Karpas-422 (cell line): ENCODE measurements around the gene TRMT10C. TPM values are rescaled to one million over a fixed set of nuclear protein-coding genes. Genes with fewer than 3 reads are reported as not detected.
"Not testable (repeated sequence)": the region's sequence is repeated elsewhere in the genome, so short reads cannot be mapped to it uniquely, and the experiment has no call there.

Experiments
- DNase-seq: peaks from one replicate; pipeline ENCODE4 v3.0.0-alpha.2; 2015
- H2AFZ ChIP-seq: fragments of 200-600 bp; sonication (generic); 2 replicates; pipeline ENCODE4 v1.6.1; 2014; ENCODE audit warnings: antibody characterized with exemption, low read length, mixed read lengths
- H3K27ac ChIP-seq: fragments of 200-600 bp; sonication (generic); 2 replicates; pipeline ENCODE4 v1.5.1; 2014; ENCODE audit warnings: mild to moderate bottlenecking, low read length, moderate library complexity
- H3K27me3 ChIP-seq: fragments of 200-600 bp; sonication (generic); 2 replicates; pipeline ENCODE4 v1.6.1; 2014; ENCODE audit warnings: low read length, mixed read lengths
- H3K36me3 ChIP-seq: fragments of 200-600 bp; sonication (generic); 2 replicates; pipeline ENCODE4 v1.6.1; 2014; ENCODE audit warnings: low read length, mixed read lengths; ENCODE audit not compliant: insufficient read depth
- H3K4me1 ChIP-seq: fragments of 200-600 bp; sonication (generic); 2 replicates; pipeline ENCODE4 v1.6.1; 2014; ENCODE audit warnings: mild to moderate bottlenecking, low read length, mixed read lengths
- H3K4me2 ChIP-seq: fragments of 200-600 bp; sonication (generic); 2 replicates; pipeline ENCODE4 v1.6.1; 2014; ENCODE audit warnings: low read length, low read depth, mild to moderate bottlenecking; ENCODE audit not compliant: poor library complexity, severe bottlenecking
- H3K4me3 ChIP-seq: fragments of 200-600 bp; sonication (generic); 2 replicates; pipeline ENCODE4 v1.5.1; 2014; ENCODE audit warnings: mild to moderate bottlenecking, antibody characterized with exemption, low read length, mixed read lengths
- H3K79me2 ChIP-seq: fragments of 200-600 bp; sonication (generic); 2 replicates; pipeline ENCODE4 v1.6.1; 2014; ENCODE audit warnings: mild to moderate bottlenecking, low read length, mixed read lengths
- H3K9ac ChIP-seq: fragments of 200-600 bp; sonication (generic); 2 replicates; pipeline ENCODE4 v1.6.0; 2014; ENCODE audit warnings: low read length
- H3K9me2 ChIP-seq: fragments of 200-600 bp; sonication (generic), shearing (Covaris generic); replicated peaks from 2 replicates; pipeline ENCODE4 v1.6.0; 2014; ENCODE audit warnings: mild to moderate bottlenecking, low read length, moderate library complexity; ENCODE audit not compliant: insufficient read depth
- H3K9me3 ChIP-seq: fragments of 300-700, 200-600 bp; sonication (generic); 2 replicates; pipeline ENCODE4 v1.6.1; 2014; ENCODE audit warnings: low read length, mixed read lengths
- H4K20me1 ChIP-seq: fragments of 200-600 bp; sonication (generic); 2 replicates; pipeline ENCODE4 v1.6.1; 2014; ENCODE audit warnings: mild to moderate bottlenecking, antibody characterized with exemption, low read length, low read depth; ENCODE audit not compliant: insufficient read depth
- total RNA-seq: library from RNA; depleted of rRNA; stranded (reverse); fragments of >200 nt; shearing (Covaris generic); gene quantifications from 2 replicates; pipeline ENCODE4 v1.2.3, GENCODE V29; 2014; ENCODE audit warnings: low replicate concordance

The TRMT10C gene
- total RNA-seq, 1 experiment from 2014 or later = 47.9 TPM

DNA sequence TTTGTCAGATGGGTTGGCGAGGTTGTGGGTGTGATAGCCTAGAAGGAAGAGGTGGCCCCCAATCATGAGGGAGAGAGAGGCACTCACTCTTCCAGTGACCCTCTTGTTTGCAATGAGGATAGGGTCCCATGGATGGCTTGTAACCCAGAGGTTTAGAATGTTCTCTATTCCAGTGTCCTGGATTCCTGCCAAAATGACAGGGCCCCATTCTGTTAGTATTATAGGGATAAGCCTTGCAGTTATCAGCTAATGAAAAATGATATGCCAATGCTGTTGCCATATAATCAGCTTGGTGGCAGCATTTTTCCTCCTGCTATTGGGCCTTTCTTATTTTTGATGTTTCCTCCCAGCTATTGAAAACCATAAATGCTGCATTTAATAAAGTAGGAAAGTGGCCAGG lies 25.4 kb upstream of the TRMT10C start:
- Histone ChIP-seq H3K9me2 (no peaks in the 10 kb centered on the region), H3K4me3 (no peak overlapping the region), H3K9me3 (no peaks in the 10 kb centered on the region), H3K36me3 (no peaks in the 10 kb centered on the region), H3K79me2 (no peaks in the 10 kb centered on the region), H3K27ac (no peak overlapping the region), H4K20me1 (no peaks in the 10 kb centered on the region), H3K4me1 (no peaks in the 10 kb centered on the region), H3K27me3 (no peaks in the 10 kb centered on the region), H3K4me2 (no peak overlapping the region), H2AFZ (no peak overlapping the region), H3K9ac (no peak overlapping the region)
- DNase-seq = no peak

GRCh38 chr3:101536955-101537354 lies 24.7 kb upstream of the TRMT10C start:
- H3K4me1 ChIP-seq, H3K79me2 ChIP-seq, H3K27ac ChIP-seq, H3K36me3 ChIP-seq, H3K27me3 ChIP-seq, DNase-seq, H3K9me3 ChIP-seq, H4K20me1 ChIP-seq, H3K4me3 ChIP-seq, H3K9me2 ChIP-seq, H2AFZ ChIP-seq, H3K4me2 ChIP-seq, H3K9ac ChIP-seq: not testable (repeated sequence)

- Histone ChIP-seq H3K27me3 (no peaks in the 10 kb centered on the region), H3K9ac (no peak overlapping the region), H3K9me2 (no peaks in the 10 kb centered on the region), H2AFZ (no peak overlapping the region), H3K27ac (no peak overlapping the region), H3K4me2 (no peak overlapping the region), H3K36me3 (no peaks in the 10 kb centered on the region), H3K79me2 (no peaks in the 10 kb centered on the region), H3K4me3 (no peak overlapping the region), H3K4me1 (no peaks in the 10 kb centered on the region), H3K9me3 (no peaks in the 10 kb centered on the region), H4K20me1 (no peaks in the 10 kb centered on the region)
- DNase-seq = no peak
These were observed 18.7 kb upstream of the TRMT10C start for GRCh38 chr3:101542957-101543356.

- no peak overlapping the region for H2AFZ ChIP-seq
- H3K9me2 ChIP-seq = no peaks in the 10 kb centered on the region
- H3K4me3 ChIP-seq = no peak overlapping the region
- no peak overlapping the region for H3K4me2 ChIP-seq
- no peaks in the 10 kb centered on the region for H3K9me3 ChIP-seq
- no peak overlapping the region for H3K27ac ChIP-seq
- no peak overlapping the region for H3K9ac ChIP-seq
- H3K4me1 ChIP-seq = no peaks in the 10 kb centered on the region
- H4K20me1 ChIP-seq = no peaks in the 10 kb centered on the region
- H3K36me3 ChIP-seq = no peaks in the 10 kb centered on the region
- no peak for DNase-seq
- no peaks in the 10 kb centered on the region for H3K27me3 ChIP-seq
- no peaks in the 10 kb centered on the region for H3K79me2 ChIP-seq
These were observed 17.4 kb upstream of the TRMT10C start for GRCh38 chr3:101544161-101544850.

DNA sequence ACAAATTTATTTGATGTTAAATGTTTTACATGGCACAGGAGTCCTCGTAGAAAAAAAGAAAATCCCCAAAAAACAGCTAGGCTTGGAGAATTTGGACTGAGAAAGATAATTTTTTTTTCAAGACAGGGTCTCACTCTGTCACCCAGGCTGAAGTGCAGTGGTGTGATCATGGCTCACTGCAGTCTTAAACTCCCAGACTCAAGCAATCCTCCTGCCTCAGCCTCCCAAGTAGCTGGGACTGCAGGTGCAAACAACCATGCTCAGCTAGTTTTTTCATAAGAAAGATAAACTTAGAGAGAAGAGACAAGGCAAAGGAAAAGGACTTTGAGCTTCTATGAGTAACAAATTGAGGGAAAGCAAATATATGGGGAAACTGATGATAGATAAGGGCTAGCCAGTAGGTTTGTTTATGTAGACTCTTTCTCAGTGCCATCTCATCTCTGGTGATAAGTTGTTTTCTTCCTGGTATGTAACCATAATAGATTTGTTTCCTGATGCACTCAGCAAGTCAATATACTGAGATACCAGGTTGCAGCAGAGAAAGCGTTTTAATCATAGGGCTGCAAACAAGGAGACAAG lies 13.1 kb upstream of the TRMT10C start:
- Histone ChIP-seq H3K27me3 (no peaks in the 10 kb centered on the region), H2AFZ (no peak overlapping the region), H3K9me3 (no peaks in the 10 kb centered on the region), H3K36me3 (no peaks in the 10 kb centered on the region), H3K4me3 (no peak overlapping the region), H3K9ac (no peak overlapping the region), H3K27ac (no peak overlapping the region), H4K20me1 (no peaks in the 10 kb centered on the region), H3K4me1 (peaks cover 9% of the 10 kb centered on the region), H3K79me2 (no peaks in the 10 kb centered on the region), H3K4me2 (no peak overlapping the region), H3K9me2 (no peaks in the 10 kb centered on the region)
- DNase-seq = no peak

GRCh38 chr3:101549473-101549872 lies 12.2 kb upstream of the TRMT10C start:
- no peak overlapping the region for H3K4me2 ChIP-seq
- H3K9ac ChIP-seq = no peak overlapping the region
- H3K9me2 ChIP-seq = no peaks in the 10 kb centered on the region

DNA sequence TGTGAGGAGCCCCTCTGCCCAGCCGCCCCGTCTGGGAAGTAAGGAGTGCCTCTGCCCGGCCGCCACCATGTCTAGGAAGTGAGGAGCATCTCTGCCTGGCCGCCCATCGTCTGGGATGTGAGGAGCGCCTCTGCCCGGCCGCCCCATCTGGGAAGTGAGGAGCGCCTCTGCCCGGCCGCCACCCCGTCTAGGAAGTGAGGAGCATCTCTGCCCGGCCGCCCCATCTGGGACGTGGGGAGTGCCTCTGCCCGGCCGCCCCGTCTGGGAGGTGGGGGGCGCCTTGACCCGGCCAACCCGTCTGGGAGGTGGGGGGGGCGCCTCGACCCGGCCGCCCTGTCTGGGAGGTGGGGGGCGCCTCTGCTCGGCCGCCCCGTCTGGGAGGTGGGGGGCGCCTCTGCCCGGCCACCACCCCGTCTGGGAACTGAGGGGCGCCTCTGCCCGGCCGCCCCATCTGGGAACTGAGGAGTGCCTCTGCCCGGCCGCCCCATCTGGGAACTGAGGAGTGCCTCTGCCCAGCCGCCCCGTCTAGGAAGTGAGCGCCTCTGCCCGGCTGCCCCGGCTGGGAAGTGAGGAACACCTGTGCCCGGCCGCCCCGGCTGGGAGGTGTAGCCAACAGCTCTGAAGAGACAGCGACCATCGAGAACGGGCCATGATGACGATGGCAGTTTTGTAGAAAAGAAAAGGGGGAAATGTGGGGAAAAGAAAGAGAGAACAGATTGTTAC lies 10.1 kb upstream of the TRMT10C start:
- not testable (repeated sequence) for H2AFZ ChIP-seq, H3K4me2 ChIP-seq, H3K9ac ChIP-seq, H3K79me2 ChIP-seq, H3K9me2 ChIP-seq, H3K4me3 ChIP-seq, H3K27me3 ChIP-seq, H3K9me3 ChIP-seq, H3K36me3 ChIP-seq, H4K20me1 ChIP-seq, H3K27ac ChIP-seq, DNase-seq
- peaks cover 29% of the 10 kb centered on the region for H3K4me1 ChIP-seq

More at GRCh38 chr3:101549473-101549872, 12.2 kb upstream of the TRMT10C start:
- Histone ChIP-seq H3K27me3 (no peaks in the 10 kb centered on the region), H3K9me3 (no peaks in the 10 kb centered on the region), H3K27ac (no peak overlapping the region), H4K20me1 (no peaks in the 10 kb centered on the region), H3K36me3 (no peaks in the 10 kb centered on the region), H3K79me2 (no peaks in the 10 kb centered on the region), H3K4me1 (peaks cover 12% of the 10 kb centered on the region), H2AFZ (no peak overlapping the region), H3K4me3 (no peak overlapping the region)
- DNase-seq = no peak

- not testable (repeated sequence) for H4K20me1 ChIP-seq, H3K36me3 ChIP-seq, H3K27me3 ChIP-seq, DNase-seq, H3K4me3 ChIP-seq, H3K9ac ChIP-seq, H3K79me2 ChIP-seq, H3K9me2 ChIP-seq, H3K9me3 ChIP-seq, H3K27ac ChIP-seq
- peak overlapping the region; percentile 60 for H2AFZ ChIP-seq
- H3K4me1 ChIP-seq = peaks cover 35% of the 10 kb centered on the region
- peak overlapping the region; percentile 16 for H3K4me2 ChIP-seq
These were observed 8.3 kb upstream of the TRMT10C start for GRCh38 chr3:101553381-101553780.
